ENCODE data around the gene SLC1A2. TPM values are rescaled to one million over a fixed set of nuclear protein-coding genes. Genes with fewer than 3 reads are reported as not detected.

SLC1A2 gene
- total RNA-seq, 1 experiment from 2014 or later = 0.50 TPM

- Histone ChIP-seq H3K79me1 (ENCODE audit: insufficient read depth, low read depth, low read length, poor library complexity, severe bottlenecking) (no peaks in the 10 kb centered on the region), H3K27ac (ENCODE audit: insufficient read length, low read depth, low read length) (no peak overlapping the region), H4K8ac (replicated peaks; ENCODE audit: insufficient read length, low read depth, low read length) (no peak overlapping the region), H3K56ac (ENCODE audit: insufficient read length, low read depth, low read length) (no peak overlapping the region), H2BK20ac (ENCODE audit: low read depth, low read length, poor library complexity, severe bottlenecking) (no peak overlapping the region), H3K27me3 (ENCODE audit: insufficient read depth, low read length) (no peaks in the 10 kb centered on the region), H2BK120ac (ENCODE audit: low read depth, low read length, poor library complexity, severe bottlenecking) (no peak overlapping the region), H3K23me2 (ENCODE audit: insufficient read length, low read depth, low read length, poor library complexity, severe bottlenecking) (no peaks in the 10 kb centered on the region), H3K14ac (ENCODE audit: insufficient read depth, low read length) (no peak overlapping the region), H4K5ac (ENCODE audit: insufficient read length, low read depth, low read length) (no peak overlapping the region), H4K20me1 (ENCODE audit: control insufficient read depth, insufficient read depth, insufficient read length) (no peaks in the 10 kb centered on the region), H2BK15ac (ENCODE audit: low read depth, low read length) (no peak overlapping the region), H3K4me2 (ENCODE audit: insufficient read depth, insufficient read length, low read length) (no peak overlapping the region), H2AFZ (ENCODE audit: low read length) (no peak overlapping the region), H3K18ac (ENCODE audit: insufficient read length, low read depth, low read length) (no peak overlapping the region), H3K9me3 (ENCODE audit: control insufficient read depth, low read depth, low read length) (no peaks in the 10 kb centered on the region), H3K4ac (ENCODE audit: low read depth, low read length) (no peak overlapping the region), H3T11ph (ENCODE audit: low read length) (no peak overlapping the region), H2BK5ac (ENCODE audit: insufficient read length, low read length) (no peak overlapping the region), H2AK5ac (ENCODE audit: insufficient read length, low read length) (no peak overlapping the region), H4K91ac (ENCODE audit: insufficient read length, low read depth, low read length) (no peak overlapping the region), H3K9ac (ENCODE audit: extremely low read depth, insufficient read length, low read length) (no peak overlapping the region), H3K4me1 (ENCODE audit: insufficient read depth, low read length) (peaks cover 4% of the 10 kb centered on the region; the same call in 1 of the 2 replicates), H3K79me2 (ENCODE audit: insufficient read depth, low read length) (no peaks in the 10 kb centered on the region), H3K23ac (ENCODE audit: insufficient read length, low read depth, low read length) (no peak overlapping the region), H2BK12ac (ENCODE audit: insufficient read length, low read depth, low read length) (no peak overlapping the region)
- no CpG with 5 or more reads among the region's 3 CpGs for whole genome bisulfite sequencing (ENCODE audit: extremely low coverage, insufficient read length, low lambda C conversion rate)
- TF ChIP-seq CTCF (conservative IDR thresholded peaks at IDR 0.05) = no peak
- Mint-ChIP-seq H3K9me3 (no peaks in the 10 kb centered on the region; a peak in 2 of 5 replicates), H3K27me3 (ENCODE audit: low read depth) (peaks cover 10% of the 10 kb centered on the region), H3K4me3 (no peak overlapping the region), H3K27ac (no peak overlapping the region), H3K4me1 (peaks cover 11 to 15% of the 10 kb centered on the region in 2 experiments), H3K36me3 (ENCODE audit: insufficient read depth in 1 of 3, low read depth in 3 of 3) (no peaks in the 10 kb centered on the region)
- DNase-seq = no peak
Observed at GRCh38 chr11:35340071-35340470, 79.3 kb downstream of the SLC1A2 start.

All from H9 (cell line).